ENCODE results near the gene ZBED2.

- TF ChIP-seq CTCF (IDR thresholded peaks at IDR 0.05; ENCODE audit: extremely low read depth in 1 of 2, insufficient read depth in 1 of 2, low read depth in 1 of 2, low read length in 2 of 2) (no peak), POLR2AphosphoS5 (IDR thresholded peaks at IDR 0.05; ENCODE audit: insufficient read depth, low read depth, low read length) (no peak), POLR2A (IDR thresholded peaks at IDR 0.05; ENCODE audit: low read depth, low read length) (no peak), EZH2 (IDR thresholded peaks at IDR 0.05; ENCODE audit: borderline replicate concordance, low read depth, low read length, severe bottlenecking) (no peak), MAX (IDR thresholded peaks at IDR 0.05; ENCODE audit: insufficient read depth, insufficient read length) (no peak)
Observed at GRCh38 chr3:111610612-111611054, 15.5 kb upstream of the ZBED2 start.

Measured in endothelial cell of umbilical vein (primary cell).